Naive thymus-derived CD8-positive, alpha-beta T cell (primary cell): ENCODE data around the gene VASH1. TPM values are rescaled to one million over a fixed set of nuclear protein-coding genes. Genes with fewer than 3 reads are reported as not detected.

ENCODE experiments used
- ATAC-seq, 2 donors: fragments of 150-1000 bp; cut with Tn5 transposase in 1 of 2; sonication (Bioruptor Pico), chemical (Tn5 transposase) in 1 of 2; 1 replicate in 1 of 2; 2 replicates in 1 of 2; pipeline ENCODE4 v1.10.0; 2021; ENCODE audit warnings: mild to moderate bottlenecking in 2 of 2, moderate library complexity in 2 of 2
- POLR2A ChIA-PET: fragments of 350-600 bp; sonication (Branson Sonifier 250); formaldehyde crosslinking; loops from one replicate; lab custom pipeline; 2021; ENCODE audit warnings: antibody characterized with exemption; lab: Charles Lee
- DNase-seq, 10 donors: peaks; one replicate each; pipeline versions ENCODE4 v3.0.0 to v3.0.0-alpha.2; 2020 to 2022
- H3K27ac Mint-ChIP-seq, 10 donors: one replicate each; pipeline ENCODE4 v1.8.0; 2020 to 2022; ENCODE audit warnings: mild to moderate bottlenecking in 10 of 10, mixed read lengths in 10 of 10, moderate library complexity in 4 of 10, inconsistent platforms in 1 of 10
- H3K27me3 Mint-ChIP-seq, 5 donors: one replicate each; pipeline ENCODE4 v1.8.0; 2021 to 2022; ENCODE audit warnings: mixed read lengths in 5 of 5
- H3K36me3 Mint-ChIP-seq, 3 donors: one replicate each; pipeline ENCODE4 v1.8.0; 2020 to 2022; ENCODE audit warnings: mixed read lengths in 3 of 3, mild to moderate bottlenecking in 2 of 3, inconsistent platforms in 1 of 3
- H3K4me1 Mint-ChIP-seq, 4 donors: one replicate each; pipeline ENCODE4 v1.8.0; 2021 to 2022; ENCODE audit warnings: mixed read lengths in 4 of 4
- H3K4me3 Mint-ChIP-seq, 10 donors: one replicate each; pipeline ENCODE4 v1.8.0; 2020 to 2022; ENCODE audit warnings: mild to moderate bottlenecking in 10 of 10, mixed read lengths in 10 of 10, moderate library complexity in 6 of 10, inconsistent platforms in 1 of 10
- H3K9me3 Mint-ChIP-seq, 9 donors: one replicate each; pipeline ENCODE4 v1.8.0; 2020 to 2022; ENCODE audit warnings: mixed read lengths in 9 of 9, mild to moderate bottlenecking in 3 of 9, inconsistent platforms in 1 of 9, moderate library complexity in 1 of 9
- polyA plus RNA-seq, 3 donors: library from polyadenylated mRNA; unstranded; fragments of 300-500 nt; fragmentation: Illumina TruSeq; gene quantifications; one replicate each; pipeline ENCODE4 v1.2.3, GENCODE V29; 2021
- total RNA-seq, 8 experiments: library from RNA in 2 of 8; stranded (reverse) in 2 of 8; gene quantifications; one replicate each; pipeline ENCODE4 v1.2.3 and lab custom pipeline; 2021 to 2026

Gene VASH1
- total and polyA plus RNA-seq, 5 experiments from 2014 or later, result 0.22 to 4.8 (median 1.3) TPM

- POLR2A ChIA-PET, result no interaction called here
- peak overlapping the region in 8 of 10 donors; percentile 67 to 89 (median 76) for H3K27ac Mint-ChIP-seq
- ATAC-seq (no peak), DNase-seq (no peak)
- no peaks in the 10 kb centered on the region for H3K9me3 Mint-ChIP-seq
- no peaks in the 10 kb centered on the region for H3K27me3 Mint-ChIP-seq
- peaks cover 11 to 18% (median 12%) of the 10 kb centered on the region in 4 donors for H3K4me1 Mint-ChIP-seq
- H3K4me3 Mint-ChIP-seq, result no peak overlapping the region
- peaks cover 0 to 32% (median 3%) of the 10 kb centered on the region in 3 donors for H3K36me3 Mint-ChIP-seq
Measured at GRCh38 chr14:76782115-76782884, 21.0 kb downstream of the VASH1 start.

- Mint-ChIP-seq H3K27ac (peak overlapping the region in 9 of 10 donors; percentile 67 to 93 (median 76)), H3K36me3 (peaks cover 0 to 39% (median 3%) of the 10 kb centered on the region in 3 donors), H3K4me3 (peak overlapping the region in 2 of 10 donors; percentile 11 to 13), H3K27me3 (no peaks in the 10 kb centered on the region), H3K4me1 (peaks cover 7 to 18% (median 12%) of the 10 kb centered on the region in 4 donors), H3K9me3 (no peaks in the 10 kb centered on the region)
- ATAC-seq (no peak), DNase-seq (no peak)
- POLR2A ChIA-PET, result interaction anchor here (0.7 kb wide), 1 partner anchor 21 kb away, joined by 3 read pairs; no protein-coding TSS in a partner anchor
Measured at GRCh38 chr14:76782885-76783566, 21.8 kb downstream of the VASH1 start.

GRCh38 chr14:76784266-76784874 is 23.1 kb downstream of the VASH1 start:
- peaks cover 0 to 52% (median 5%) of the 10 kb centered on the region in 3 donors for H3K36me3 Mint-ChIP-seq

GRCh38 chr14:76784881-76785280 is 23.6 kb downstream of the VASH1 start:
- Mint-ChIP-seq H3K36me3 (peaks cover 0 to 55% (median 5%) of the 10 kb centered on the region in 3 donors), H3K4me1 (peaks cover 7 to 18% (median 12%) of the 10 kb centered on the region in 4 donors), H3K9me3 (no peaks in the 10 kb centered on the region), H3K27me3 (no peaks in the 10 kb centered on the region), H3K27ac (peak overlapping the region in 9 of 10 donors; percentile 8 to 62 (median 25)), H3K4me3 (no peak overlapping the region)
- POLR2A ChIA-PET, result interaction anchor here (1.2 kb wide), 1 partner anchor 28 kb away, joined by 3 read pairs; the partner anchor contains the start of gene ANGEL1
- peak; percentile 24 to 70 (median 38) for DNase-seq
- peak; percentile 94 to 99 for ATAC-seq

More at GRCh38 chr14:76784266-76784874, 23.1 kb downstream of the VASH1 start:
- ATAC-seq (peak in 1 of 2 donors; percentile 18), DNase-seq (no peak)
- no peak overlapping the region for H3K4me3 Mint-ChIP-seq
- POLR2A ChIA-PET, result interaction anchor here (1.2 kb wide), 1 partner anchor 29 kb away, joined by 3 read pairs; the partner anchor contains the start of gene ANGEL1
- peaks cover 7 to 18% (median 12%) of the 10 kb centered on the region in 4 donors for H3K4me1 Mint-ChIP-seq
- H3K9me3 Mint-ChIP-seq, result no peaks in the 10 kb centered on the region
- peak overlapping the region in 7 of 10 donors; percentile 22 to 82 (median 70) for H3K27ac Mint-ChIP-seq
- no peaks in the 10 kb centered on the region for H3K27me3 Mint-ChIP-seq

- no peak for DNase-seq
- ATAC-seq, result no peak
- H3K27me3 Mint-ChIP-seq, result no peaks in the 10 kb centered on the region
- H3K36me3 Mint-ChIP-seq, result peaks cover 0 to 71% (median 8%) of the 10 kb centered on the region in 3 donors
- H3K27ac Mint-ChIP-seq, result peak overlapping the region in 4 of 10 donors; percentile 22 to 62 (median 28)
- no peak overlapping the region for H3K4me3 Mint-ChIP-seq
- no peaks in the 10 kb centered on the region for H3K9me3 Mint-ChIP-seq
- H3K4me1 Mint-ChIP-seq, result peaks cover 6 to 18% (median 10%) of the 10 kb centered on the region in 4 donors
- POLR2A ChIA-PET, result no interaction called here
Measured at GRCh38 chr14:76786601-76787000, 25.3 kb downstream of the VASH1 start.

GRCh38 chr14:76792422-76792821 is 31.2 kb downstream of the VASH1 start:
- POLR2A ChIA-PET, result no interaction called here
- Mint-ChIP-seq H3K36me3 (peaks cover 0 to 91% (median 14%) of the 10 kb centered on the region in 3 donors), H3K27me3 (no peaks in the 10 kb centered on the region), H3K9me3 (no peaks in the 10 kb centered on the region), H3K4me1 (peaks cover 0 to 3% (median under 1%) of the 10 kb centered on the region in 4 donors), H3K27ac (no peak overlapping the region), H3K4me3 (no peak overlapping the region)
- ATAC-seq (no peak), DNase-seq (no peak)

GRCh38 chr14:76793324-76793723 is 32.1 kb downstream of the VASH1 start:
- Mint-ChIP-seq H3K36me3 (peaks cover 0 to 91% (median 14%) of the 10 kb centered on the region in 3 donors), H3K4me1 (peaks cover 0 to 3% (median under 1%) of the 10 kb centered on the region in 4 donors), H3K4me3 (no peak overlapping the region), H3K27ac (no peak overlapping the region), H3K9me3 (no peaks in the 10 kb centered on the region), H3K27me3 (no peaks in the 10 kb centered on the region)
- no peak for DNase-seq
- ATAC-seq, result no peak
- POLR2A ChIA-PET, result no interaction called here

- Mint-ChIP-seq H3K27ac (peak overlapping the region in 1 of 10 donors; percentile 18), H3K9me3 (no peaks in the 10 kb centered on the region), H3K36me3 (peaks cover 0 to 91% (median 11%) of the 10 kb centered on the region in 3 donors), H3K4me1 (peaks cover 0 to 3% (median under 1%) of the 10 kb centered on the region in 4 donors), H3K27me3 (no peaks in the 10 kb centered on the region), H3K4me3 (no peak overlapping the region)
- ATAC-seq (no peak), DNase-seq (no peak)
- POLR2A ChIA-PET, result no interaction called here
Measured at GRCh38 chr14:76793956-76794355, 32.7 kb downstream of the VASH1 start.

GRCh38 chr14:76806446-76806845 is 45.2 kb downstream of the VASH1 start:
- DNase-seq (no peak), ATAC-seq (no peak)
- Mint-ChIP-seq H3K9me3 (no peaks in the 10 kb centered on the region), H3K4me3 (no peak overlapping the region), H3K36me3 (peaks cover 17 to 77% (median 44%) of the 10 kb centered on the region in 3 donors), H3K4me1 (peaks cover 17 to 42% (median 25%) of the 10 kb centered on the region in 4 donors), H3K27me3 (no peaks in the 10 kb centered on the region), H3K27ac (peak overlapping the region in 1 of 10 donors; percentile 55)
- POLR2A ChIA-PET, result interaction anchor here (0.5 kb wide), 1 partner anchor 16 kb away, joined by 4 read pairs; no protein-coding TSS in a partner anchor

- no peaks in the 10 kb centered on the region for H3K9me3 Mint-ChIP-seq
- peaks cover 21 to 56% (median 34%) of the 10 kb centered on the region in 4 donors for H3K4me1 Mint-ChIP-seq
- peaks cover 8 to 61% (median 37%) of the 10 kb centered on the region in 3 donors for H3K36me3 Mint-ChIP-seq
- DNase-seq (no peak), ATAC-seq (no peak)
- H3K4me3 Mint-ChIP-seq, result no peak overlapping the region
- no peaks in the 10 kb centered on the region for H3K27me3 Mint-ChIP-seq
- POLR2A ChIA-PET, result no interaction called here
- peak overlapping the region in 2 of 10 donors; percentile 7 to 17 for H3K27ac Mint-ChIP-seq
Measured at GRCh38 chr14:76808011-76808410, 46.7 kb downstream of the VASH1 start.

- Mint-ChIP-seq H3K4me1 (peaks cover 24 to 55% (median 37%) of the 10 kb centered on the region in 4 donors), H3K27ac (peak overlapping the region in 1 of 10 donors; percentile 98), H3K27me3 (no peaks in the 10 kb centered on the region), H3K9me3 (no peaks in the 10 kb centered on the region), H3K4me3 (no peak overlapping the region), H3K36me3 (peaks cover 0 to 52% (median 27%) of the 10 kb centered on the region in 3 donors)
- no peak for DNase-seq
- POLR2A ChIA-PET, result no interaction called here
- ATAC-seq, result no peak
Measured at GRCh38 chr14:76808990-76809389, 47.7 kb downstream of the VASH1 start.

- H3K27me3 Mint-ChIP-seq, result no peaks in the 10 kb centered on the region
- peaks cover 0 to 38% (median 24%) of the 10 kb centered on the region in 3 donors for H3K36me3 Mint-ChIP-seq
- H3K4me3 Mint-ChIP-seq, result peak overlapping the region; percentile 86 to 97 (median 94)
- no peak for ATAC-seq
- POLR2A ChIA-PET, result interaction anchor here (0.7 kb wide), 1 partner anchor 358 kb away, joined by 5 read pairs; no protein-coding TSS in a partner anchor
- peak overlapping the region; percentile 49 to 98 (median 82) for H3K27ac Mint-ChIP-seq
- DNase-seq, result no peak
- H3K9me3 Mint-ChIP-seq, result no peaks in the 10 kb centered on the region
- H3K4me1 Mint-ChIP-seq, result peaks cover 24 to 55% (median 37%) of the 10 kb centered on the region in 4 donors
Measured at GRCh38 chr14:76810525-76810924, 49.3 kb downstream of the VASH1 start.
